Measurements from ENCODE around the gene LAX1. TPM values are rescaled to one million over a fixed set of nuclear protein-coding genes. Genes with fewer than 3 reads are reported as not detected.

The LAX1 gene
- total and polyA plus RNA-seq, 10 of the 15 experiments (the other 5 are each of a cell fraction or from before 2014, with no cell fraction given) = 2.1 to 15.0 (median 9.0) TPM

- TF ChIP-seq LARP7 (IDR thresholded peaks at IDR 0.05) = no peak
- TF ChIP-seq KAT2A (conservative IDR thresholded peaks at IDR 0.05; ENCODE audit: control insufficient read depth, low read depth, low read length) = no peak
- no peak for TF ChIP-seq RAD21 (IDR thresholded peaks at IDR 0.05; ENCODE audit: insufficient read depth, low read depth, low read length)
- TF ChIP-seq IRF4 (IDR thresholded peaks at IDR 0.05; ENCODE audit: low read depth, low read length) = no peak
- TF ChIP-seq TCF3 (IDR thresholded peaks at IDR 0.05; ENCODE audit: borderline replicate concordance, insufficient read depth, low read depth, low read length) = no peak
- TF ChIP-seq SUZ12 (IDR thresholded peaks at IDR 0.05; ENCODE audit: unreplicated experiment) = no peak
- TF ChIP-seq MTA2 (IDR thresholded peaks at IDR 0.05; ENCODE audit: low read depth) = no peak
- no peak for TF ChIP-seq ZBTB40 (IDR thresholded peaks at IDR 0.05; ENCODE audit: borderline replicate concordance)
- TF ChIP-seq NR2C1 (IDR thresholded peaks at IDR 0.05) = no peak
These were observed 48.8 kb downstream of the LAX1 start (continued) for GRCh38 chr1:203813581-203814341.

All from GM12878 (cell line).